Stimulated activated effector memory CD8-positive, alpha-beta T cell treated with anti-CD3 and anti-CD28 coated beads, Interleukin-12 subunit alpha, Interleukin-12 subunit beta, amount 100 ng/mL, for 72 hours (primary cell): ENCODE measurements around the gene LGR6.
"Not testable (repeated sequence)": the region's sequence is repeated elsewhere in the genome, so short reads cannot be mapped to it uniquely, and the experiment has no call there.

Experiments used
- ATAC-seq: fragments of 150-1000 bp; cut with Tn5 transposase; 2 replicates; pipeline ENCODE4 v1.10.0; 2021
- DNase-seq, 2 donors: peaks; one replicate each; pipeline ENCODE4 v3.0.0; 2021 to 2022; ENCODE audit warnings: low spot score in 2 of 2
- H3K27ac Mint-ChIP-seq: one replicate; pipeline ENCODE4 v1.8.0; 2022; ENCODE audit warnings: mild to moderate bottlenecking, mixed read lengths
- H3K36me3 Mint-ChIP-seq: one replicate; pipeline ENCODE4 v1.8.0; 2022; ENCODE audit warnings: mild to moderate bottlenecking, mixed read lengths
- H3K4me1 Mint-ChIP-seq: one replicate; pipeline ENCODE4 v1.8.0; 2022; ENCODE audit warnings: mixed read lengths
- H3K4me3 Mint-ChIP-seq: one replicate; pipeline ENCODE4 v1.8.0; 2022; ENCODE audit warnings: mild to moderate bottlenecking, mixed read lengths
- H3K9me3 Mint-ChIP-seq: one replicate; pipeline ENCODE4 v1.8.0; 2022; ENCODE audit warnings: mixed read lengths

LGR6 gene

DNA sequence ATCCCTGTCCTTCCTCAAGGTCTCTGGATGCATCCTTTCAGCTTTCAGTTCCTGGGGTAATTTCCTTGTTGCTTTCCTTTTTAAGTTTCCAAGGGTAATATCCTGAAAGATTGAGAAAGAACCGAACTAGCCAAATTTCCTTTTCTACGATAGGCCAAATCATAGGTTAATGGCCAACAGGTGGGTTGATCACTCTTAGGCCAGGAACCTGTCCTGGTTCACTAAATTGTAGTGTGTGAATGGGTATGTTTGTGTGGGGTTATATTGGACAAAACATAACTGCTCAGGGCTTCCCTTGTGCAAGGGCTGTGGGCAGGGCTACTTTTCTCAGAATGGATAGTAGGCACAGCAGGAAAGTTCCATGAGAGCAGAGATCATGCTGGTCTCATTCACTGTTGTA, 131.0 kb downstream of the LGR6 start:
- Mint-ChIP-seq H3K4me3 (no peak overlapping the region), H3K9me3 (no peaks in the 10 kb centered on the region), H3K4me1 (no peaks in the 10 kb centered on the region), H3K36me3 (no peaks in the 10 kb centered on the region), H3K27ac (no peak overlapping the region)
- ATAC-seq: no peak
- no peak for DNase-seq

DNA sequence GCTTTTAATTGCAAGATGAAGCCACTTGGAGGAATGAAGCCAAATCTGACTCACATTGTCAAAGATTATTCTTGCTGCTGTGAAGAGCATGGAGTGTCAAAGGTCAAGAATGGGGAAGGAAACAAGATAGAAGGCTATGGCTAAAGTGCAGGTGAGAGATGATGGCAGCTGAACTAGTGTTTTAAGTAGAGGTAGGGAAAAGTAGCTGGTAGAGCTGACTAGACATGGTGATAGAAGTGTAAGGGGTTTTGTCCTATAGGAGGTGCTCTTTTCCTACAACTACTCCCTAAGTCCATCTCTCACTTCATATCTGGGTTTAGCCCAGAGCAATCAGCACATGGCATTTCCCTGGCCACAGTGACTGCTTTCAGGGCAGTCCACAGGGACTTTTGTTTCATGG, 136.3 kb downstream of the LGR6 start:
- H3K9me3 Mint-ChIP-seq: no peaks in the 10 kb centered on the region
- H3K27ac Mint-ChIP-seq: no peak overlapping the region
- H3K36me3 Mint-ChIP-seq: peaks cover 48% of the 10 kb centered on the region
- H3K4me3 Mint-ChIP-seq: no peak overlapping the region
- no peak for ATAC-seq
- DNase-seq: no peak
- H3K4me1 Mint-ChIP-seq: no peaks in the 10 kb centered on the region

DNA sequence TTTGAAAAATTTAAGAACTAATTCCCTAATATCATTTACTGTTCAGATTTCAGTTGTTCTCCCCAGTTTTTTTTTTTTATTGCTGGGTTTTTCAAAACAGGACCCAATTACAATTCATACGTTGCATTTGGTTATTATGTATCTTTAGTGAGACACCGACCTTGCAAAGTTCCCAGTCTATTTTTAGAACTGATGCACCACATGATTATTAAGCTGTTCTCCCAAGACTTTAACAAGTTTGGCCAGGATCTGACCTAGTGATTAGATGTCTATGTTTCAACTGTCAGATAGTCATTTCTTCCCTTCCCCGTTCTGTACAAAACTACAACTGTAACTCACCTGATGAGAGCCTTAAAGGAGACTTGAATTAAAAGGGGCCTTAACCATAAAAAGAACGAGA, 140.3 kb downstream of the LGR6 start:
- DNase-seq: peak in 1 of 2 donors; percentile 0
- H3K9me3 Mint-ChIP-seq: no peaks in the 10 kb centered on the region
- peaks cover 87% of the 10 kb centered on the region for H3K36me3 Mint-ChIP-seq
- H3K4me1 Mint-ChIP-seq: peaks cover 4% of the 10 kb centered on the region
- no peak for ATAC-seq
- H3K4me3 Mint-ChIP-seq: no peak overlapping the region
- H3K27ac Mint-ChIP-seq: no peak overlapping the region

DNA sequence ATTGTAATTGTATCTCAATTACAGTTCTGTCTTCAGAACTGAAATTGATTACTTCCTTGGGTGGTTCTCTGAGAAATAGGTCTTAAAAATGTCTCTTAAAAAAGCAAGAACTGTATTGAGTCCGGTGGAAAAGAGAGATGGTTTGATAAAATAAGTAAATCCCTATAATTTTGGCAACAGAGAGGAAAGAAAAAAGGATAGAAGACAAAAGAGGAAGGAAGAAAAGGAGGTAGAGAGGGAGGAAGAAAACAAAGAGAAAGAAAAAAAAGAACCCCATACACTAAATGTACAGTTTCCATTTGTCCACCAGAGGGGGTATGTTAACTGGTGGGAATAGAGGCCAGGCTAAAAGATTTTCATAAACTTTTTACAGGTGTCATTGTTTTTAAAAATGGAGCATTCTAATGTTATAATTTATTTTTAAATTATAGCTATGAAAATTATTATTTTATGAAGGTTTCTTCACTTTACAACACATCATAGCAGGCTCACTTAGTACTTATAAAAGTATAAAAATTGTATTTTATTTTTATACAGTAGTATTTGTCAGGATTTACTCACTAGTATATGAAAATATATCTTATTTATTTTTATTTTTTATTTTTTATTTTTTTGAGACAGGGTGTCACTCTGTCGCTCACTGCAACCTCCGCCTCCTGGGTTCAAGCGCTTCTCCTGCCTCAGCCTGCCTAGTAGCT, 150.2 kb downstream of the LGR6 start:
- Mint-ChIP-seq H3K4me3 (peak overlapping the region; percentile 30), H3K36me3 (peaks cover 26% of the 10 kb centered on the region)
- DNase-seq: no peak

DNA sequence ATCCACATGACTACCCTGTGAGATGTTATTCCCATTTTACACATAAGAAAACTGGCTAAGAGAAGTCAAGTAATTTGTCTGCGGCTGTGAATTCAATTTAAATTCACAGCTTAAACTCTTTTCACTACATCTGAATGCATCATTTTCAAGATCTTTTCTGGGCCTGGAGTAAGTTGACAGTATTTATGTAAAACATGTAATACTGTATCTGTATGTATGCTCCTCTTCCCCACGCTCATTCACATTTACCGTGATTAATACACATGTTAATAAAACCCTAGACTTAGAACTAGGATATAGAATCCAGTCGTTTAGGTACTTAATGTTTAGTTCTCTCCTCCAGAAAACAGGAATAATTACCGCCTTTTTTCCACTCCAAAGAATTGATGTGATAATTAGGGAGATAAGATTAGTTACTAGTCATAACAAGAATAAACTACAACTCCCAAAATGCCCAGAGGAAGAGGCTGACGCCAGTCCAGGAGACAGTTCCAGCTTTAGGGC, 154.5 kb downstream of the LGR6 start:
- DNase-seq (no peak), ATAC-seq (no peak)
- H3K36me3 Mint-ChIP-seq: peaks cover 6% of the 10 kb centered on the region
- no peaks in the 10 kb centered on the region for H3K9me3 Mint-ChIP-seq
- H3K4me1 Mint-ChIP-seq: peaks cover 34% of the 10 kb centered on the region
- peak overlapping the region; percentile 98 for H3K4me3 Mint-ChIP-seq
- H3K27ac Mint-ChIP-seq: peak overlapping the region; percentile 96

More for the DNA sequence above, 150.2 kb downstream of the LGR6 start:
- H3K27ac Mint-ChIP-seq: no peak overlapping the region
- no peak for ATAC-seq
- peaks cover 34% of the 10 kb centered on the region for H3K4me1 Mint-ChIP-seq
- H3K9me3 Mint-ChIP-seq: no peaks in the 10 kb centered on the region

DNA sequence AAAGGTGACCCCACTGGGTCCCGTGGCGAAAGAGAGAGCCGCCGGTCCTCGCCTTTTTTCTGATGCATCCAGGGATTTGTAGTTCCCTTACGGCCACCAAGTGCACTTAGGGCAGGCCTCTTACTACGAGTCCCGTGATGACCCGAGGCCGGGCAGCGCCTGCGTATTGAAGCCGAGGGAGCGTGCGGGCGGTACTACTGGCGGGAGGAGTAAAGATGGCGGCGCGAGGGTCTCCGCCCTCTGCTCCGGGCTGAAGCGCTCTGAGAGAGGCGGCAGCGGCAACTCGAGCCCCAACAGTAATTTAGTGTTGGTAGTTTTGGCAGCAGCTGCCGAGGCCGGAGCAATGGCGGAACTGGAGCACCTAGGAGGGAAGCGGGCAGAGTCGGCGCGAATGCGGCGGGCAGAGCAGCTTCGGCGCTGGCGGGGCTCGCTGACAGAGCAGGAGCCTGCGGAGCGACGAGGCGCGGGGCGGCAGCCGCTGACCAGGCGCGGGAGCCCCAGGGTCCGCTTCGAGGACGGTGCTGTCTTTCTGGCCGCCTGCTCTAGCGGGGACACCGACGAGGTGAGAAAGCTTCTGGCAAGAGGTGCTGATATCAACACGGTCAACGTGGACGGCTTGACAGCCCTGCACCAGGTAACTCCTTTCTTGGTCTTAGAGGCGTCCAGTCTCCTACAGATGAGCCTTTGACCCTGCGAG, 155.1 kb downstream of the LGR6 start, which contains the start of gene PPP1R12B:
PPP1R12B (plus strand) TSS at position 191 of the 697 bp plus-strand sequence; CDS start at position 344, 153 bp downstream.
- Mint-ChIP-seq H3K9me3 (no peaks in the 10 kb centered on the region), H3K4me3 (peak within 1 kb of the TSS; percentile 98), H3K27ac (peak within 1 kb of the TSS; percentile 96)

DNA sequence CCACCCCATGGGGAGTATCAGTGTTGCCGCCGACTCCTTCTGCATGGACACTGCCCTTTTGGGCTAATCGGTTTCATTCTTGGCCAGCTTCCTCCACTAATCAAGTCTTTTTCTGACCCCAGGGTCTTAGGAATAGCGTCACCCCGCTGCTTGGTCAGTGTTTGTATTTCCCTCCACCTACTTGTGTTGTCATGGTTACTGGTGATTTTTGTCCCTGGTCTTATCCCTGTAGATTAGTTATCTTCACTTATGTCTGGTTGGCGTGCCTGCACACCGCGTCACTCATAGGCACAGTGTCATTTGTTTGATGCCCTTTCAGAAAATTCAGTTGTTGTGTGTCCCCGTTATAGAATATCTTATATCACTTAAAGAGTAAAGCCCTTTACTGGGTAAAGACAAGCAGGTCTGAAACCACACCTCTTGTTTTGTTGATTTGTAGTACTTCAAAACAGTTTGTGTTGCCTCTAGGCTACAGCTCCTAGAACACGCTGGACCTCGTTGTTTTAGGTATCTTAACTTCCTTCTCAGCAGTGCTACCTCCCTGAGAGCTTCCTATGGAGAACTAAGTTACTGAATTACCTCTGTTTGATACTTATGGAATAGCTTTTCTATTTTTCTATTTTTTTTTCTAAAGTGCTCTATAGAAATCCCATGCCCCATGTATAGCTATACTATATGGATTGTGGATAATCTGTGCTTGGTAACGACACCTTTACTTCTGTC, 155.8 kb downstream of the LGR6 start:
- ATAC-seq: no peak
- peak overlapping the region; percentile 98 for H3K4me3 Mint-ChIP-seq
- peaks cover 6% of the 10 kb centered on the region for H3K36me3 Mint-ChIP-seq
- peaks cover 28% of the 10 kb centered on the region for H3K4me1 Mint-ChIP-seq
- H3K27ac Mint-ChIP-seq: peak overlapping the region; percentile 96
- no peaks in the 10 kb centered on the region for H3K9me3 Mint-ChIP-seq
- DNase-seq: no peak

More for the DNA sequence above, 155.1 kb downstream of the LGR6 start, which contains the start of gene PPP1R12B:
- Mint-ChIP-seq H3K36me3 (peaks cover 6% of the 10 kb centered on the region), H3K4me1 (peaks cover 30% of the 10 kb centered on the region)
- peak; percentile 87 to 96 for DNase-seq
- peak; percentile 100 for ATAC-seq

DNA sequence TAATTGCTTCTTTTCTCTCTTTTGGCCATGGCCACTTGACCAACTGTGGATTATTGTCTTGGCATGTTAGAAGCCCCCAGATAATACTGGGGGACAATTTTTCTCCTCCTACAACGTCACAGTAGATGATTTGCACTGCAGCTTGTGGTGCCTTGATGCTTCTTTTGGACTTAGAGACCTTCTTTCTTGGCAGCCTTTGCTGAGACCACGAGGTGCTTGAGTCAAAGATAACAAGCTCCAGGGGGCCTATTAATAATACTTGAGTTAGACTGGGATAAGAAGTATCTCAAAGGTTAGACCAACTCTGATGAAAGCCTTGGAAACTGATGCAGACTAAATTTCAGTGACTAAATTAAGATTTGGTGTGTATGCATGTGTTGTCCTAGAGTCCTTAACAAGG, 158.1 kb downstream of the LGR6 start:
- ATAC-seq (no peak), DNase-seq (no peak)
- peaks cover 6% of the 10 kb centered on the region for H3K36me3 Mint-ChIP-seq
- H3K4me3 Mint-ChIP-seq: no peak overlapping the region
- peaks cover 41% of the 10 kb centered on the region for H3K4me1 Mint-ChIP-seq
- no peaks in the 10 kb centered on the region for H3K9me3 Mint-ChIP-seq
- no peak overlapping the region for H3K27ac Mint-ChIP-seq

DNA sequence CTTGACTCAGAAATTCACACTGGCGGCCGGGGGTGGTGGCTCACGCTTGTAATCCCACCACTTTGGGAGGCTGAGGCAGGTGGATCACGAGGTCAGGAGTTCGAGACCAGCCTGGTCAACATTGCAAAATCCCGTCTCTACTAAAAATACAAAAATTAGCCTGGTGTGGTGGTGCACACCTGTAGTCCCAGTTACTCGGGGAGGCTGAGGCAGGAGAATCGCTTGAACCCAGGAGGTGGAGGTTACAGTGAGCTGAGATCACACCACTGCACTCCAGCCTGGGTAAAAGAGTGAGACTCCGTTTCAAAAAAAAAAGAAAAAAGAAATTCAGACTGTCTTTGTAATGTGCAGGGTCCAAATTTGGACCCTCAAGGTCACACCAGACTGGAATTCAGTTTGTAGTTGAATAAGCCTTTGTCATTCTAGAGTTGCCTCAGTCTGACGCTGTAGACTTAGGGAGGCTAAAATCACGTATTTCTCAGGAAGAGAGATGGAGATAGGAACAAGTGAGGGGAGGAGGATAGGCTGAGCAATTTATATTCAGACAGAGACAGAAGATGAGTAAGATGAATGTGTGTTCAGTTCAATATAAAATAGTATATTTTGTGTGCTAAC, 159.1 kb downstream of the LGR6 start:
- not testable (repeated sequence) for H3K4me3 Mint-ChIP-seq, H3K36me3 Mint-ChIP-seq, ATAC-seq, DNase-seq, H3K27ac Mint-ChIP-seq, H3K9me3 Mint-ChIP-seq
- peaks cover 37% of the 10 kb centered on the region for H3K4me1 Mint-ChIP-seq

DNA sequence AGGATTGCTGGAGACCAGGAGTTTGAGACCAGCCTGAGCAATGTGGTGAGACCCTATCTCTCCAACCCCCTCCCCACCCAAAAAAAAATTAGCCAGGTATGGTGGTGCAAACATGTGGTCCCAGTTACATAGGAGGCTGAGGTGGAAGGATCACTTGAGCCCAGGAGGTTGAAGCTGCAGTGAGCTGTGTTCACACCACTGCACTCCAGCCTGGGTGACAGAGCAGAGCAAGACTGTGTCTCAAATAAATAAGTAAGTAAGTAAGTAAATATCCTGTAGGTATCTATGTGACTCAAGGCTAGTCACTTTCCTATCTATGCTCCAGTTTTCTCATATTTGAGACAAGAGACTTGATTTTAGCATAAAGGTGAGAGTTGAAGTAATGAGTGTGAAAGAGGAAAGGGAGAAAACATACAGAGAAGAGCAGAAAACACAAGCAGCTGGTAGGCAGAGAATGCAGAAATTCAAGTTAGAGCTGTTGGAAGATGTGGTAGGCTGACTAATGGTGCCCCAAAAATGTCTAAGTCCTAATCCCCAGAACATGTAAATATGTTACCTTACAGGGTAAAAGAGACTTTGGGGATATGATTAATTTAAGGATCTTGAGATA, 162.4 kb downstream of the LGR6 start:
- DNase-seq (no peak), ATAC-seq (no peak)
- Mint-ChIP-seq H3K36me3 (no peaks in the 10 kb centered on the region), H3K9me3 (no peaks in the 10 kb centered on the region), H3K4me3 (no peak overlapping the region), H3K27ac (no peak overlapping the region), H3K4me1 (peaks cover 16% of the 10 kb centered on the region)

DNA sequence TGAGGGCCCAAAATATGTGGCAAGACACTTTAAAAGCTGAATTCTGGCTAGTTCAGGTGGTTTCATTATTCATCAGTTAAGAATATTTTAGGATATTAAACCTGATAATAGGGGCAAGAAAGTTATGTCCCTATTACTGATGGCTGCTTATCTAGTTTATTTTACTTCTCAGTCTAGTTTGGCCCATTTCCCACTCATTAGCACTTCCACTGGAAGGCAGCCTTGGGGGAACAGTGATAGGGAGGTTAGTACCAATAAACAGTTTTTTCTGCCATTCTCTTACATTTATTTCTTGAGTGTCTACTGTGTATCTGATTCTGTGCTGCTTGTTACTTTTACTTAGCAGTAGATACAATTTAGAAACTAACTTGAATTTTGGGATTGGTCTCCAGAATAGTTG, 163.9 kb downstream of the LGR6 start:
- no peak for ATAC-seq
- no peak overlapping the region for H3K27ac Mint-ChIP-seq
- H3K4me3 Mint-ChIP-seq: no peak overlapping the region
- H3K4me1 Mint-ChIP-seq: peaks cover 16% of the 10 kb centered on the region
- no peaks in the 10 kb centered on the region for H3K36me3 Mint-ChIP-seq
- no peaks in the 10 kb centered on the region for H3K9me3 Mint-ChIP-seq
- no peak for DNase-seq

DNA sequence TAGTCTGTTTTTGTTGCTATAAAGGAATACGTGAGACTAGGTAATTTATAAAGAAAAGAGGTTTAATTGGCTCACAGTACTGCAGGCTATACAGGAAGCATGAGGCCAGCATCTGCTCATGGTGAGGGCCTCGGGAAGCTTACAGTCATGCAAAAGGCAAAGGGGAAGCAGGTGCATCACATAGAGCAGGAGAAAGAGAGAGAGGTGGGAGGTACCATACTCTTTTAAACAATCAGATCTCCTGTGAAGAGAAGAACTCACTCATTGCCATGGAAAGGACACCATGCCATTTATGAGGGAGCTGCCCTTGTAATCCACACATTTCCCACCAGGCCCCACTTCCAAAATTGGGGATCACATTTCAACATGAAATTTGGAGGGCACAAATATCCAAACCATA, 167.6 kb downstream of the LGR6 start:
- no peak overlapping the region for H3K27ac Mint-ChIP-seq
- ATAC-seq: no peak
- no peaks in the 10 kb centered on the region for H3K36me3 Mint-ChIP-seq
- no peak overlapping the region for H3K4me3 Mint-ChIP-seq
- peaks cover 2% of the 10 kb centered on the region for H3K4me1 Mint-ChIP-seq
- H3K9me3 Mint-ChIP-seq: no peaks in the 10 kb centered on the region
- no peak for DNase-seq

DNA sequence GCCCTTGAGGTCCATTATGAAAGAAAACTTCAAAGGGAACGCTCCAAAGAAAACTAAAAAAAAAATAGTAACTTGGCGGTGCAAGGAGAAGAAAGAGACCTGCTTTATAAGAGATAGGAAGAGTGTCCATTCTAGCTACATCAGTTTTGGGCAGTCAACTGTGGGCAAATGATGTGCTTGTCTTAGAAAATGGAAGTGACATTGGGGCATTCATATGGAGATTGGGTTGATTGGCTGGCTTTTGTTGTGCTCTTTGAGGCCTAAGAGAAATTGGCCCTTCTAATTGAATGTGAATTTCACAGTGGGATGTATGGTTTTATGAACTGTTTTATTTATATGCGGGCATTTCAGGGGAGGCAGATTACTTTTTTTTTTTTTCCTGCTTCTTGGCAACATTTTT, 168.1 kb downstream of the LGR6 start:
- H3K27ac Mint-ChIP-seq: no peak overlapping the region
- H3K36me3 Mint-ChIP-seq: no peaks in the 10 kb centered on the region
- H3K9me3 Mint-ChIP-seq: no peaks in the 10 kb centered on the region
- no peak overlapping the region for H3K4me3 Mint-ChIP-seq
- no peaks in the 10 kb centered on the region for H3K4me1 Mint-ChIP-seq
- DNase-seq (no peak), ATAC-seq (no peak)

DNA sequence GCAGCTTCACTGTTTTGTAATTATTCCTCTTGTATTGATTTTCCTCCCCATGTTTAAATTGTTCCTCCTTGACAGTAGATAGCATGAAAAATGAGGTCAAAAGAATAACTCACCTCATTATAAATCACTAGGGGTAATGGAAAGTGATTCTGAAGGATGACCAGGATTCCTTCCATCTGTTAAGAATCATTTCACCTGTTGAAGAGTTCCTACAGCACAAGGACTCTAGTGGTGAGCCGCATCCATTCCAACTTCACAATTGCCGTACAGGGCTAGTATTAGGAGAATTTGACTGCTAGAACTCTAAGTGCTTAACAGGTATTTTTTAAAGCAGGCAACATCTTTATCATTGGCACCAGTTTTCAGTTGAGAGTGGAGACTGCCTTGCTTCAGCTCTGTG, 168.6 kb downstream of the LGR6 start:
- Mint-ChIP-seq H3K4me1 (no peaks in the 10 kb centered on the region), H3K4me3 (no peak overlapping the region), H3K36me3 (no peaks in the 10 kb centered on the region), H3K9me3 (no peaks in the 10 kb centered on the region), H3K27ac (no peak overlapping the region)
- ATAC-seq: no peak
- DNase-seq: no peak
